Neural cell (in vitro differentiated cells): ENCODE data around the gene ZNF57. TPM values are rescaled to one million over a fixed set of nuclear protein-coding genes. Genes with fewer than 3 reads are reported as not detected.

Experiments
- polyA plus RNA-seq: library from polyadenylated mRNA; depleted of rRNA; stranded (reverse); fragments of >200 nt; gene quantifications from 2 replicates; pipeline ENCODE4 v1.2.3, GENCODE V29; 2014

The ZNF57 gene
- polyA plus RNA-seq, 1 donor from 2014 or later = 3.0 TPM

Other genes with a start within 250 kb of the ZNF57 start
- 3.0 and 3.6 TPM in 2 replicates for gene GNG7, start 198.2 kb upstream of the ZNF57 start, polyA plus RNA-seq
- 39.8 and 59.1 TPM in 2 replicates for gene DIRAS1, start 179.6 kb upstream of the ZNF57 start, polyA plus RNA-seq
- gene SLC39A3, start 160.9 kb upstream of the ZNF57 start, polyA plus RNA-seq = 56.4 and 72.8 TPM in 2 replicates
- gene SGTA, start 117.7 kb upstream of the ZNF57 start, polyA plus RNA-seq = 80.6 and 93.4 TPM in 2 replicates
- gene THOP1, start 115.4 kb upstream of the ZNF57 start, polyA plus RNA-seq = 102 and 113 TPM in 2 replicates
- gene ZNF554, start 81.1 kb upstream of the ZNF57 start, polyA plus RNA-seq = 22.5 and 24.0 TPM in 2 replicates
- 6.5 and 8.6 TPM in 2 replicates for gene ZNF555, start 59.5 kb upstream of the ZNF57 start, polyA plus RNA-seq
- 0.14 and 0.28 TPM in 2 replicates for gene ZNF556, start 33.6 kb upstream of the ZNF57 start, polyA plus RNA-seq
- 10.2 and 13.0 TPM in 2 replicates for gene ZNF77, start 44.0 kb downstream of the ZNF57 start, polyA plus RNA-seq
- 4.0 and 5.7 TPM in 2 replicates for gene TLE6, start 76.6 kb downstream of the ZNF57 start, polyA plus RNA-seq
- gene TLE2, start 128.4 kb downstream of the ZNF57 start, polyA plus RNA-seq = 7.0 and 9.6 TPM in 2 replicates
- gene TLE5, start 161.6 kb downstream of the ZNF57 start, polyA plus RNA-seq = 153 and 177 TPM in 2 replicates
- gene GNA11, start 193.4 kb downstream of the ZNF57 start, polyA plus RNA-seq = 28.3 and 30.4 TPM in 2 replicates
- gene GNA15, start 235.1 kb downstream of the ZNF57 start, polyA plus RNA-seq = not detected in 2 replicates